ENCODE results near the gene RPS23.
"Not testable (repeated sequence)": the region's sequence is repeated elsewhere in the genome, so short reads cannot be mapped to it uniquely, and the experiment has no call there.

RPS23 gene

DNA sequence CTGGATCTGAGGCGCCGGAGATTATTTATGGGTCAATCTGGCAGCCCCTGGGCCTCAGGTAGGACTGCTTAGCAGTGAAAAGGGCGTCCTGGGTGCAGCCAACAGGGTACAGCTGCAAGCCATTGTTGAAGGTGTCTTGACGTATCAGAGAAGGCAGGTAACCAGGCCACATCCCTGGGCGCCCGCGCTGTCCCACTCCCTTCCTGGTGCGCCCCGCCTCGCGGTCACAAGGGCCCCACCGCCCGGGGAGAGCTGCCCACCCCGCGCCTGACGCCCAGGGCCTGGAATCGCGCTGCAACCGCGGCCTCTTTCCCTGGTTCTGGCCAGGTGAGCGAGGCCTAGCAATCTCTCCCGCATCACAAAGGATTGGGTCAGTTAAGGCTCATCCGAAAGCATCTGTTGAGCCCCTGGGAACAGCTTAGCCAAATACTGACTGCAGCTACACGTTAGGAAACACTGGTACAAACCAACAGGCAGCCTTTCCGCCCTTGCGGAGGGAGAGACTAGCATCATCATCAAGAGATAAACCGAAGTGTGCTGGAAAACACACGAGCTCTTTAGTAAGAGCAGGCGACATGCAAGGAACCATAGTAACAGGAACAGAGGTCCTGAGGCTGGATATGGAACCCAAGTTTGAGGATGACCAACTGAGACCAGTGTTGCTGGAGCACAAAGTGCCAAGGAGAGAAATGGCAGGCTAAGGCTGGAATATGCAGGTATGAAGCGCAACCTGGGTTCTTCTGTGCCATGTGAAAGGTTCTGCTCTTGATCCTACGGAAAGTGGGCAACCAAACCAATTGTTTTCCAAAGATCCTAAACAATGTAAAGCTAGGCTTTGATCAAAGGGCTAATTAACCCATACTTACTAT, 3.6 kb downstream of the RPS23 start:
- DNase-seq (ENCODE audit: low spot score) = peak; percentile 18
- TF ChIP-seq, protein P1, sequence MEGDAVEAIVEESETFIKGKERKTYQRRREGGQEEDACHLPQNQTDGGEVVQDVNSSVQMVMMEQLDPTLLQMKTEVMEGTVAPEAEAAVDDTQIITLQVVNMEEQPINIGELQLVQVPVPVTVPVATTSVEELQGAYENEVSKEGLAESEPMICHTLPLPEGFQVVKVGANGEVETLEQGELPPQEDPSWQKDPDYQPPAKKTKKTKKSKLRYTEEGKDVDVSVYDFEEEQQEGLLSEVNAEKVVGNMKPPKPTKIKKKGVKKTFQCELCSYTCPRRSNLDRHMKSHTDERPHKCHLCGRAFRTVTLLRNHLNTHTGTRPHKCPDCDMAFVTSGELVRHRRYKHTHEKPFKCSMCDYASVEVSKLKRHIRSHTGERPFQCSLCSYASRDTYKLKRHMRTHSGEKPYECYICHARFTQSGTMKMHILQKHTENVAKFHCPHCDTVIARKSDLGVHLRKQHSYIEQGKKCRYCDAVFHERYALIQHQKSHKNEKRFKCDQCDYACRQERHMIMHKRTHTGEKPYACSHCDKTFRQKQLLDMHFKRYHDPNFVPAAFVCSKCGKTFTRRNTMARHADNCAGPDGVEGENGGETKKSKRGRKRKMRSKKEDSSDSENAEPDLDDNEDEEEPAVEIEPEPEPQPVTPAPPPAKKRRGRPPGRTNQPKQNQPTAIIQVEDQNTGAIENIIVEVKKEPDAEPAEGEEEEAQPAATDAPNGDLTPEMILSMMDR (conservative IDR thresholded peaks at IDR 0.05; ENCODE audit: low read depth) = no peak
- POLR2A ChIA-PET (ENCODE audit: low non-redundant PET) = no interaction called here
- CTCF ChIA-PET = interaction anchor here (0.5 to 0.7 kb wide), 2 partner anchors 9 to 1079 kb away, joined by 3 to 5 read pairs; no protein-coding TSS in a partner anchor
- peak overlapping the region; percentile 51 for H3K27ac ChIP-seq

DNA sequence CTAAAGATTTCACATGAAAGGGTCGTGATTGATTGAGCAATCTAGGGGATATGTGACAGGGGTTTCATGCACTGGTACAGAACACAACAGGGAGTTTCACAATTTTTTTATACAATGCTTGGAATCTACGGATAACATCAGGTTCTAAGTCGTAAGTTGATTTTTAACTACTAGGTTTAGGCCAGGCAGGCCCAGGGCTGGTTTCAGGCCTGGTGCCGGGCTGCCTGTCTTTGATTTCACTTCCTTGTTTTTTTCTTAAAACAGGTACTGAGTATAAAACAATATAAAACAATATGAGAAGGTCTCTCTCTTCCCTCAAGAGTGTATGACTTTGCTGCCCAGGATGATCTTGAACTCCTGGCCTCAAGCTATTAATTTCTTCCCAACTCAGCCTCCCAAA, 4.7 kb downstream of the RPS23 start:
- POLR2A ChIA-PET (ENCODE audit: low non-redundant PET); CTCF ChIA-PET; DNase-seq (ENCODE audit: low spot score): not testable (repeated sequence)
- H3K27ac ChIP-seq = 0 out of 2 replicates have a peak overlapping the region, but pooled peaks have one; percentile 33

DNA sequence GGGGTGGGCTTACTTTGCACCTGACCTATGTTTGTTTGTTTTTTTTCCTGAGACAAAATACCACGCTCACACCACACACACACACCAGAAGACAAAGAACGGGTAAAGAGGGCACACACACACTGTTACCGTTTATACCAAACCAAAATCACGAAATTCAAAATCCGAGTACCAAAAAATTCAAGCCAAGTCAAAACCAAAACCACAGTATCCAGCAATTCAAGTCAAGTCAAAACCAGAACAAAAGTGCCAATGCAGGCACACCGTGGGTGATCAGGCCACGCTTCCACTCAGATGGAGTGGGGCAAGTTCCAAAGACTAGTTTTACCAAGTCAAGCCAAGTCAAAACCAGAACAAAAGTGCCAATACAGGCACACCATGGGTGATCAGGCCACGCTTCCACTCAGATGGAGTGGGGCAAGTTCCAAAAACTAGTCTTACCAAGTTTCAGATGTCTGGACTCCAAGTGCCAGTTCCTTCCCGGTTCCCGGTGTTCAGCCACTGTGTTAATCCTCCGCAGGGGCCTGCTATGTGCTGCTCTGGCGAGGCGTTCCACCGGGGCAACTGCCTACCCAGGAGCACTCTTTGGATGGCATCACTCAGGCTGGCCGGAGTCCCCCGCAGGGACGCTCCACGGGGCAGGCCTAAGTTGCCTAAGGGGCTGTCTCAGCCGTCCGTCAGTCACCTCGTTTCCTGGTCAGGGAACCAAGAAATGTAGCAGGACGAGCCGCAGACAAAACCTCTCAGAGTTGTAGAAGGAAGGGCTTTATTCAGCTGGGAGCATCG, 5.4 kb downstream of the RPS23 start:
- peak overlapping the region; percentile 33 for H3K27ac ChIP-seq
- CTCF ChIA-PET; DNase-seq (ENCODE audit: low spot score); POLR2A ChIA-PET (ENCODE audit: low non-redundant PET): not testable (repeated sequence)

DNA sequence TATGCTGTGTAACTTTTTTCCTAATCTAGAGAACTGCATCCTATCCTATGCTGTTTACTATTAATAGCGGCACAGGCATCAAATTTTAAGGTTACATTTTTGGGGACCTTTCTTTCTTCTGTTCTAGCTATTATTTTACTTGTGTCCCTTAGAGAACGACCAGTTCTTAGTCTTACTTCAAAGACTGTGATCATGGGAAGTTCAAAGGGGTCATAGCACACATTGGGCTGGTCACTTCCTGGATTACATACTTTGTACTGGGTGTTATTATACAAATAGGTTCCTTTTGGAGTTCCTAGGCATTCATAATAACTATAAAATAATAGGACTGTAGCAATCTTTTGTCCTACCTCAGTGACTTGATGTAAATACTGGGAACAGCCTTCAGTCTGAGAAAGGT, 8.8 kb downstream of the RPS23 start:
- POLR2A ChIA-PET (ENCODE audit: low non-redundant PET); CTCF ChIA-PET; H3K27ac ChIP-seq; DNase-seq (ENCODE audit: low spot score): not testable (repeated sequence)

DNA sequence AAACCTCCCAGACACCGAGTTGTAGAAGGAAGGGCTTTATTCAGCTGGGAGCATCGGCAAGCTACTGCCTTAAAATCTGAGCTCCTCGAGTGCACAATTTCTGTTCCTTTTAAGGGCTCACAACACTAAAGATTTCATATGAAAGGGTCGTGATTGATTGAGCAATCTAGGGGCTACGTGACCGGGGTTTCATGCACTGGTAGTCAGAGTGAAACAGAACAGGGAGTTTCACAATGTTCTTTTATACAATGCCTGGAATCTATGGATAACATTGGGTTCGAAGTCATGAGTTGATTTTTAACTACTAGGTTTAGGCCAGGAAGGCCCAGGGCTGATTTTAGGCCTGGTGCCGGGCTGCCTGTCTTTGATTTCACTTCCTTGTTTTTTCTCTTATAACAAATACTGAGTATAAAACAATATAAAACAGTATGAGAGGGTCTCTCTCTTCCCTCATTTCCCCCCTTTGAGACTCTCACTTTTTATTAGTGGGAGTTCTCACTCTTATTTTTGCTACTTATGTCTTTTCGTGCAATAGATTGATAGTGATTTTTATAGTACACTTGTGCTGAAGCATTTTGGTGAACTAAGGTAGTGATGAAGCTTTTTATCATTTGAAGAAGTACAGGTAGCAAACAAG, 10.7 kb downstream of the RPS23 start:
- POLR2A ChIA-PET (ENCODE audit: low non-redundant PET); H3K27ac ChIP-seq; DNase-seq (ENCODE audit: low spot score); CTCF ChIA-PET: not testable (repeated sequence)

DNA sequence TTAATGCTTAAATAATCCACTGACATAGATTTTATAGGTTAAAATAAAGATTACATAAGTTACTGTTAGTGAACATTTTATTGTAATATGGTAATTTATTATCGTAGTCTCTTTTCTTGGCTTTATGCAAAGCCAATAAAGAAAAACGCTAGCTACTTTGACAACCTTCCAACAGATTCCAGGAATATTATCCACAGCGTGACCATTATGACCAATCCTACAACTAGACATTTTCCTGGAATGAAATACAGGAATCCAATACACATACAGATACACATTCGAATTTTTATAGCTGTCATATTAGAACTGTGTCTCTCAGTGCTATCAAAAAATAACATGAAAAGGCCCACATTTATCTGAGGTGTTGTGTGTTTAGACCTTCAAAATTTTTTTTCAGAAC, 13.1 kb downstream of the RPS23 start:
- TF ChIP-seq, protein P1 (conservative IDR thresholded peaks at IDR 0.05; ENCODE audit: low read depth) = no peak
- CTCF ChIA-PET = interaction anchor here (0.7 kb wide), 1 partner anchor 644 kb away, joined by 3 read pairs; no protein-coding TSS in a partner anchor
- no peak overlapping the region for H3K27ac ChIP-seq
- POLR2A ChIA-PET (ENCODE audit: low non-redundant PET) = no interaction called here
- DNase-seq (ENCODE audit: low spot score) = no peak

DNA sequence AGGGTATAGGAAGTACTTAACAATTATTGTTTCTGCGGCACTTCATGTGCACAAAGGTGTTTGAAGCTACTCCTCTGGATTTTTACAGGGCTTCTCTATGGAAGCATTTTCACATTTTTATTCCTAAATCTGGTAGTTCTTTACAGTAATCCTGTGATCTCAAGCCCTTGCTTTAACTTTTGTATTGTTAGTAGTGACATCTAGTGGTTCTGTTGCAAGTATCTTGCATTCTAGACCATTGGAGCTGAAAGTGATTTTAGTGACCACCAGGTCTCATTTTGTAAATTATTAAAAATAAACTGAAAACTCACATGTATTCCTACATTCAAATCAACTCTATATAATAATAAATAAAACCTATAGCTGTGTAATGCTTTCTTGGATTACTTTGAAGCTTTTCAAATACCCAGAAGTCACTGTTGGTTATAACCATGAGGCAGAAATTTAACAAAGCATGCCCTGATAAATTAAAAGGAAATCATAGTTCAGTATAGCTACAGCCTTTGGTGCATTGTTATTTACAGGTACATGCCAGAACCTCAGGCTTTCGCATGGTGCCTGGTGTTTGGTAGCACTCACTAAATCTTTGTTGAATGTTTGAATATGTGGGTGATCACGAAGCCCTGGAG, 18.9 kb downstream of the RPS23 start:
- ChIA-PET POLR2A (ENCODE audit: low non-redundant PET) (no interaction called here), CTCF (interaction anchor here (0.6 to 1.2 kb wide), 11 partner anchors 8 to 1772 kb away, joined by 3 to 7 read pairs (median 4); no protein-coding TSS in a partner anchor)
- peak; percentile 20 for DNase-seq (ENCODE audit: low spot score)
- no peak overlapping the region for H3K27ac ChIP-seq
- TF ChIP-seq, protein P1 (conservative IDR thresholded peaks at IDR 0.05; ENCODE audit: low read depth) = peak; percentile 66

DNA sequence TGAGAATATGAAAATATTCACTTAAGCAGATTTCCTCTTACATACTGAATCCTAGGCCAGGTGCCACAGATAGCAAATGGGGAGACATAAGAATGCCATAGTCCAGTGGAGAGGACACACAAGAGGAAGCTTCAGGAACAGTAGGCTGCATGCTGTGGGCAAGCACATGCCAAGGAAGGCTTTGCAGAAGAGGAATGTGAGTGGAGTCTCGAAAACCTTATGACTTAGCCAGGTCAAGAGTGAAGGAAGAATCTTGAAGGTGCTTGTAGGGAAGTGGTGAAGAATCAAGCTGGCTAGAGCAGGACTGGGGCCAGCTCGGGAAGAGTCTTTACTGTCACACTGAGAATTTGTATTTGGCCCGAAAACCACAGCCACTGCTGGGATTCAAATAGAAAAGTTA, 20.4 kb downstream of the RPS23 start:
- no peak for DNase-seq (ENCODE audit: low spot score)
- POLR2A ChIA-PET (ENCODE audit: low non-redundant PET) = no interaction called here
- H3K27ac ChIP-seq = no peak overlapping the region
- TF ChIP-seq, protein P1 (conservative IDR thresholded peaks at IDR 0.05; ENCODE audit: low read depth) = no peak
- CTCF ChIA-PET = interaction anchor here (0.6 to 0.9 kb wide), 2 partner anchors 125 to 1561 kb away, joined by 3 read pairs; no protein-coding TSS in a partner anchor
